Caco-2 (cell line): ENCODE results near the gene ERBB3. TPM values are rescaled to one million over a fixed set of nuclear protein-coding genes. Genes with fewer than 3 reads are reported as not detected.

Source experiments
- Bru-seq: library from RNA; stranded (reverse); fragments of 400-500 nt; gene quantifications from one replicate; lab custom pipeline; 2021; lab: Mats Ljungman, UMichigan
- BruChase-seq, 2 experiments: library from RNA; stranded (reverse); fragments of 400-500 nt; gene quantifications; one replicate each; lab custom pipeline; 2021; lab: Mats Ljungman, UMichigan
- BruUV-seq: library from RNA; stranded (reverse); fragments of 400-500 nt; replicated peaks from 2 replicates; lab custom pipeline; 2021; lab: Mats Ljungman, UMichigan
- CTCF ChIA-PET: fragments of 300-600 bp; sonication (Branson Sonifier 250); formaldehyde crosslinking; loops from one replicate; lab custom pipeline; 2022; ENCODE audit warnings: antibody characterized with exemption; lab: Charles Lee
- POLR2A ChIA-PET: fragments of 300-600 bp; sonication (Branson Sonifier 250); formaldehyde crosslinking; loops from one replicate; lab custom pipeline; 2022; ENCODE audit warnings: antibody characterized with exemption; lab: Charles Lee
- DNase-seq, 2 experiments: peaks; one replicate each; pipeline versions ENCODE4 v3.0.0 to v3.0.0-alpha.2; 2020 to 2022
- H3K27me3 ChIP-seq: replicated peaks from 2 replicates; pipeline ENCODE4 v1.6.0; 2011; ENCODE audit warnings: low read length; ENCODE audit not compliant: control insufficient read depth, insufficient read depth
- H3K36me3 ChIP-seq: 2 replicates; pipeline ENCODE4 v1.5.1; 2011; ENCODE audit warnings: low read length; ENCODE audit not compliant: control insufficient read depth, insufficient read depth
- H3K4me1 ChIP-seq: fragments of 250-450 bp; sonication (Bioruptor Pico); 2 replicates; pipeline ENCODE4 v1.5.1; 2020; ENCODE audit warnings: mild to moderate bottlenecking
- H3K4me3 ChIP-seq: 2 replicates; pipeline ENCODE4 v1.5.1; 2011; ENCODE audit warnings: low read depth, mild to moderate bottlenecking, control low read depth, low read length
- H3K9me3 ChIP-seq: fragments of 250-450 bp; sonication (Bioruptor Pico); 2 replicates; pipeline ENCODE4 v1.5.1; 2020; ENCODE audit warnings: mild to moderate bottlenecking, moderate library complexity
- H3K27ac Mint-ChIP-seq: one replicate; pipeline ENCODE4 v1.8.0; 2022; ENCODE audit warnings: mixed read lengths; ENCODE audit not compliant: unreplicated experiment
- H3K27me3 Mint-ChIP-seq: one replicate; pipeline ENCODE4 v1.8.0; 2022; ENCODE audit warnings: mixed read lengths; ENCODE audit not compliant: insufficient read depth, unreplicated experiment
- H3K36me3 Mint-ChIP-seq: one replicate; pipeline ENCODE4 v1.8.0; 2022; ENCODE audit warnings: mild to moderate bottlenecking, mixed read lengths; ENCODE audit not compliant: insufficient read depth, unreplicated experiment
- H3K4me1 Mint-ChIP-seq: one replicate; pipeline ENCODE4 v1.8.0; 2022; ENCODE audit warnings: low read depth, mixed read lengths; ENCODE audit not compliant: unreplicated experiment
- H3K4me3 Mint-ChIP-seq: one replicate; pipeline ENCODE4 v1.8.0; 2022; ENCODE audit warnings: mild to moderate bottlenecking, moderate library complexity, mixed read lengths; ENCODE audit not compliant: unreplicated experiment
- H3K9me3 Mint-ChIP-seq: one replicate; pipeline ENCODE4 v1.8.0; 2022; ENCODE audit warnings: mixed read lengths; ENCODE audit not compliant: unreplicated experiment
- intact Hi-C: fragments of 100-400 bp; cut with micrococcal nuclease; formaldehyde crosslinking; loops from one replicate; pipeline ENCODE4 v1.10.0; 2022; ENCODE audit not compliant: unreplicated experiment
- long read RNA-seq: library from polyadenylated mRNA; stranded (forward); transcript quantifications from one replicate; pipeline ENCODE4 v2.0.0, GENCODE V29; 2022
- total RNA-seq: library from RNA; stranded (reverse); gene quantifications from 2 replicates; pipeline ENCODE4 v1.2.3, GENCODE V29; 2022
- TF ChIP-seq, protein P1 (sequence below), 2 experiments: fragments of 200-600 bp in 1 of 2; IDR thresholded peaks; 1 replicate in 1 of 2; 2 replicates in 1 of 2; pipeline versions ENCODE4 v1.5.1 to v1.8.0; 2011 to 2022; ENCODE audit warnings: antibody characterized with exemption in 1 of 2, control low read depth in 1 of 2, inconsistent platforms in 1 of 2, low read depth in 1 of 2, low read length in 1 of 2, mild to moderate bottlenecking in 1 of 2, moderate library complexity in 1 of 2; ENCODE audit not compliant: insufficient read depth in 1 of 2, severe bottlenecking in 1 of 2, unreplicated experiment in 1 of 2

ERBB3 gene
- total RNA-seq = 101 and 109 TPM in 2 replicates
- Bru-seq, nascent RNA = percentile 86 among the genes with signal in this experiment
- BruChase-seq, experiment 1, labeled RNA remaining after a 2-hour chase = percentile 92 among the genes with signal in this experiment
- percentile 91 among the genes with signal in this experiment for BruChase-seq, experiment 2, labeled RNA remaining after a 6-hour chase
- long read RNA-seq, full-length matches to known transcripts = 16 of 39 reads
- long read RNA-seq, partial matches to known transcripts = 16 of 39 reads
- long read RNA-seq, other reads (novel, unspliced or antisense) = 7 of 39 reads

DNA sequence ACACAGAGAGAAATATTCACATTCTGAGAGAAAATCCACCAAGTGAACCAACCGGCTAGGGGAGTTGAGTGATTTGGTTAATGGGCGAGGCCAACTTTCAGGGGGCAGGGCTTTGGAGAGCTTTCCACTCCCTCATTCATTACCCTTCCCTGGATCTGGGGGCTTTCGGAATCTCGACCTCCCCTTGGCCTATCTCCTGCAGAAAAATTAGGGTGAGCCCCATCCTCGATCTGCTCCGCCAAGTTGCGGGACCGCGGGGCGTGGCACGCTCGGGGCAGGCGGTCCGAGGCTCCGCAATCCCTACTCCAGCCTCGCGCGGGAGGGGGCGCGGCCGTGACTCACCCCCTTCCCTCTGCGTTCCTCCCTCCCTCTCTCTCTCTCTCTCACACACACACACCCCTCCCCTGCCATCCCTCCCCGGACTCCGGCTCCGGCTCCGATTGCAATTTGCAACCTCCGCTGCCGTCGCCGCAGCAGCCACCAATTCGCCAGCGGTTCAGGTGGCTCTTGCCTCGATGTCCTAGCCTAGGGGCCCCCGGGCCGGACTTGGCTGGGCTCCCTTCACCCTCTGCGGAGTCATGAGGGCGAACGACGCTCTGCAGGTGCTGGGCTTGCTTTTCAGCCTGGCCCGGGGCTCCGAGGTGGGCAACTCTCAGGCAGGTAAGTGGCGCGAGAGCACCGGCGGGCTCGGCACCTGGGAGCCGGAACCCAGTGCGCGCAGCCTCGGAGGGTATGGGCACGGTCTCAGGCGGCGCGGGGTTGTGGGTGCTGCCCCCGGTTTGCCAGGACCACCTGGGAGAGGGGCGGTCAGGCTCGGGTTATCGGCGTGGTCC is at the start of gene ERBB3:
TSS of gene ERBB3 (plus strand) at position 443 of the 833 bp plus-strand sequence. CDS start at position 579, 136 bp downstream.
- CTCF ChIA-PET = interaction anchor here (0.6 to 3.2 kb wide), 7 partner anchors 10 to 1746 kb away, joined by 3 to 22 read pairs (median 4); partner anchors contain the start of genes PA2G4 and SUOX
- POLR2A ChIA-PET = interaction anchor here (0.6 to 4.1 kb wide), 3 partner anchors 18 to 106 kb away, joined by 4 to 48 read pairs (median 14); partner anchors contain the start of genes PA2G4 and RAB5B

DNA sequence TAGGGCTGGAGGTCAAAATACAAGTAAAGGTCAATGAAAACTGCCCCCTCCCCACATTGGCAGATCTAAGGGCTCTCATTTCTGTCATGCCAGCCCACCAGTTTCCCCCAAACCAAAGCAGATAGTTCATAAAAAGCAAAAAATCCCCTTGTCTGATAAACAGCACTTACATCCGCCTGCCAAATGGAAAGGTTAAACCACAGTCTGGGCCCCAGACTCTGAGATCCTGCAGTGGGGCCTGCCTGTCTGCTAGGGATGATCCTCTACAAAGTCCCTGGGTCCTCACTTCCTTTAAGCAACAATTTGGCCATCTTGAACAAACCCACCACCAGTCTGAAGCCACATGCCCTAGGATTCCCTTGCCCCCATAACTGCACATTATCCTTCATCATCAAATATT is 48.0 kb upstream of the ERBB3 start:
- intact Hi-C loops = no loop called here
- peaks cover 16% of the 10 kb centered on the region for H3K4me1 ChIP-seq
- no peaks in the 10 kb centered on the region for H3K27me3 ChIP-seq
- CTCF ChIA-PET = no interaction called here
- H3K4me1 Mint-ChIP-seq = peaks cover 16% of the 10 kb centered on the region
- H3K9me3 ChIP-seq = no peaks in the 10 kb centered on the region
- peaks cover 32% of the 10 kb centered on the region for H3K36me3 Mint-ChIP-seq
- POLR2A ChIA-PET = no interaction called here
- no TSS peak for BruUV-seq
- TF ChIP-seq, protein P1, sequence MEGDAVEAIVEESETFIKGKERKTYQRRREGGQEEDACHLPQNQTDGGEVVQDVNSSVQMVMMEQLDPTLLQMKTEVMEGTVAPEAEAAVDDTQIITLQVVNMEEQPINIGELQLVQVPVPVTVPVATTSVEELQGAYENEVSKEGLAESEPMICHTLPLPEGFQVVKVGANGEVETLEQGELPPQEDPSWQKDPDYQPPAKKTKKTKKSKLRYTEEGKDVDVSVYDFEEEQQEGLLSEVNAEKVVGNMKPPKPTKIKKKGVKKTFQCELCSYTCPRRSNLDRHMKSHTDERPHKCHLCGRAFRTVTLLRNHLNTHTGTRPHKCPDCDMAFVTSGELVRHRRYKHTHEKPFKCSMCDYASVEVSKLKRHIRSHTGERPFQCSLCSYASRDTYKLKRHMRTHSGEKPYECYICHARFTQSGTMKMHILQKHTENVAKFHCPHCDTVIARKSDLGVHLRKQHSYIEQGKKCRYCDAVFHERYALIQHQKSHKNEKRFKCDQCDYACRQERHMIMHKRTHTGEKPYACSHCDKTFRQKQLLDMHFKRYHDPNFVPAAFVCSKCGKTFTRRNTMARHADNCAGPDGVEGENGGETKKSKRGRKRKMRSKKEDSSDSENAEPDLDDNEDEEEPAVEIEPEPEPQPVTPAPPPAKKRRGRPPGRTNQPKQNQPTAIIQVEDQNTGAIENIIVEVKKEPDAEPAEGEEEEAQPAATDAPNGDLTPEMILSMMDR (IDR thresholded peaks at IDR 0.05; ENCODE audit: insufficient read depth in 1 of 2, low read depth in 1 of 2, low read length in 1 of 2, severe bottlenecking in 1 of 2, unreplicated experiment in 1 of 2) = no peak
- H3K27me3 Mint-ChIP-seq = no peaks in the 10 kb centered on the region
- H3K27ac Mint-ChIP-seq = no peak overlapping the region
- H3K4me3 ChIP-seq = no peak overlapping the region
- peaks cover 5% of the 10 kb centered on the region for H3K36me3 ChIP-seq
- DNase-seq = no peak
- H3K4me3 Mint-ChIP-seq = no peak overlapping the region
- no peaks in the 10 kb centered on the region for H3K9me3 Mint-ChIP-seq

More for the DNA sequence above, at the start of gene ERBB3:
- no TSS peak for BruUV-seq
- Mint-ChIP-seq H3K9me3 (no peaks in the 10 kb centered on the region), H3K4me3 (peak within 1 kb of the TSS; percentile 89), H3K36me3 (peaks cover 53% of the 10 kb centered on the region), H3K27ac (peak within 1 kb of the TSS; percentile 92), H3K27me3 (no peaks in the 10 kb centered on the region), H3K4me1 (peaks cover 10% of the 10 kb centered on the region)
- Histone ChIP-seq H3K4me3 (peak within 1 kb of the TSS; percentile 74), H3K9me3 (no peaks in the 10 kb centered on the region), H3K36me3 (peaks cover 11% of the 10 kb centered on the region), H3K27me3 (no peaks in the 10 kb centered on the region), H3K4me1 (peaks cover 24% of the 10 kb centered on the region)
- intact Hi-C loops = loop anchor here (1.0 kb wide), 3 partner anchors 24 to 38 kb away; partner anchors contain the start of genes PA2G4 and ZC3H10
- peak; percentile 92 for DNase-seq
- TF ChIP-seq, protein P1 (IDR thresholded peaks at IDR 0.05; ENCODE audit: insufficient read depth in 1 of 2, low read depth in 1 of 2, low read length in 1 of 2, severe bottlenecking in 1 of 2, unreplicated experiment in 1 of 2) = no peak
